SW 1271 (cell line): Measurements from ENCODE around the gene CIROP.
"Not testable (repeated sequence)": the region's sequence is repeated elsewhere in the genome, so short reads cannot be mapped to it uniquely, and the experiment has no call there.

ENCODE experiments used
- DNase-seq, 2 experiments: peaks; one replicate each; lab custom pipeline; 2025; lab: John Stamatoyannopoulos, UW

Gene CIROP

GRCh38 chr14:23114669-23115038 is 9.9 kb upstream of the CIROP start:
- no peak for DNase-seq

GRCh38 chr14:23114120-23114458 is 9.3 kb upstream of the CIROP start:
- DNase-seq, result no peak

- DNase-seq, result no peak
These were observed 8.8 kb upstream of the CIROP start for GRCh38 chr14:23113431-23114119.

- DNase-seq, result no peak
These were observed 7.8 kb upstream of the CIROP start for GRCh38 chr14:23112359-23113178.

GRCh38 chr14:23110579-23111365 is 6.0 kb upstream of the CIROP start:
- no peak for DNase-seq

- no peak for DNase-seq
These were observed 5.0 kb upstream of the CIROP start for GRCh38 chr14:23109769-23110168.

- not testable (repeated sequence) for DNase-seq
These were observed 3.4 kb upstream of the CIROP start for GRCh38 chr14:23108169-23108568.

- DNase-seq, result not testable (repeated sequence)
These were observed 2.8 kb upstream of the CIROP start for GRCh38 chr14:23107620-23108019.

GRCh38 chr14:23106747-23107045 is 1.9 kb upstream of the CIROP start:
- DNase-seq, result no peak

- no peak for DNase-seq
These were observed 597 bp upstream of the CIROP start for GRCh38 chr14:23105348-23105824.

- DNase-seq, result no peak
These were observed 659 bp downstream of the CIROP start for GRCh38 chr14:23104070-23104590.

GRCh38 chr14:23103581-23103980 is 1.2 kb downstream of the CIROP start:
- DNase-seq, result no peak

GRCh38 chr14:23102801-23103200 is 2.0 kb downstream of the CIROP start:
- no peak for DNase-seq

GRCh38 chr14:23101986-23102625 is 2.7 kb downstream of the CIROP start:
- DNase-seq, result no peak

GRCh38 chr14:23101213-23101970 is 3.4 kb downstream of the CIROP start:
- DNase-seq, result no peak

- DNase-seq, result no peak
These were observed 5.5 kb downstream of the CIROP start for GRCh38 chr14:23099212-23099861.

GRCh38 chr14:23097786-23098185 is 7.0 kb downstream of the CIROP start:
- no peak for DNase-seq

- no peak for DNase-seq
These were observed 9.3 kb downstream of the CIROP start, which contains the start of gene C14orf119 for GRCh38 chr14:23095196-23096108. Gene C14orf119, plus strand, starts transcription at chr14:23095505. Its CDS starts 2,154 bp downstream, at chr14:23097659.

GRCh38 chr14:23094666-23095195 is 10.1 kb downstream of the CIROP start, which contains the start of gene ACIN1:
Gene ACIN1, minus strand, starts transcription at chr14:23095136. Its CDS starts 24 bp downstream, at chr14:23095112.
- no peak for DNase-seq
